HEK293T (cell line): Measurements from ENCODE around the gene EXOC6B.

Experiments used
- ARNT ChIP-seq: fragments of 450-650 bp; IDR thresholded peaks from 2 replicates; pipeline ENCODE4 v1.6.1; 2017; ENCODE audit warnings: mild to moderate bottlenecking
- BHLHE40 ChIP-seq: fragments of 450-650 bp; IDR thresholded peaks from 2 replicates; pipeline ENCODE4 v1.6.1; 2016; ENCODE audit warnings: mild to moderate bottlenecking, moderate library complexity, borderline replicate concordance
- CTBP1 ChIP-seq: fragments of 450-650 bp; IDR thresholded peaks from 2 replicates; pipeline ENCODE4 v1.6.1; 2016; ENCODE audit warnings: borderline replicate concordance
- ELF4 ChIP-seq: fragments of 450-650 bp; IDR thresholded peaks from 2 replicates; pipeline ENCODE4 v1.6.1; 2017; ENCODE audit warnings: antibody characterized with exemption
- FOXA1 ChIP-seq: fragments of 450-650 bp; IDR thresholded peaks from 2 replicates; pipeline ENCODE4 v1.6.1; 2016; ENCODE audit warnings: mild to moderate bottlenecking
- FOXK2 ChIP-seq: fragments of 450-650 bp; IDR thresholded peaks from 2 replicates; pipeline ENCODE4 v1.6.1; 2016; ENCODE audit warnings: mild to moderate bottlenecking
- FOXM1 ChIP-seq: fragments of 450-650 bp; IDR thresholded peaks from 2 replicates; pipeline ENCODE4 v1.6.1; 2017; ENCODE audit warnings: mild to moderate bottlenecking, borderline replicate concordance
- HDGF ChIP-seq: fragments of 450-650 bp; IDR thresholded peaks from 2 replicates; pipeline ENCODE4 v1.6.1; 2017; ENCODE audit warnings: antibody characterized with exemption, borderline replicate concordance
- L3MBTL2 ChIP-seq: fragments of 450-650 bp; conservative IDR thresholded peaks from 2 replicates; pipeline ENCODE4 v1.6.1; 2016; ENCODE audit warnings: mild to moderate bottlenecking
- NFRKB ChIP-seq: fragments of 450-650 bp; IDR thresholded peaks from 2 replicates; pipeline ENCODE4 v1.6.1; 2016; ENCODE audit warnings: mild to moderate bottlenecking, moderate library complexity
- SP1 ChIP-seq: fragments of 450-650 bp; IDR thresholded peaks from 2 replicates; pipeline ENCODE4 v1.6.1; 2017
- SUZ12 ChIP-seq: fragments of 450-650 bp; IDR thresholded peaks from 2 replicates; pipeline ENCODE4 v1.6.1; 2016; ENCODE audit warnings: mild to moderate bottlenecking
- TF ChIP-seq, protein P1 (sequence below): fragments of 450-650 bp; IDR thresholded peaks from 2 replicates; pipeline ENCODE4 v1.6.1; 2016

- TF ChIP-seq SP1, result no peak
- no peak for TF ChIP-seq ELF4
- TF ChIP-seq FOXM1, result no peak
- no peak for TF ChIP-seq HDGF
- TF ChIP-seq L3MBTL2, result no peak
- no peak for TF ChIP-seq FOXK2
- TF ChIP-seq, protein P1, sequence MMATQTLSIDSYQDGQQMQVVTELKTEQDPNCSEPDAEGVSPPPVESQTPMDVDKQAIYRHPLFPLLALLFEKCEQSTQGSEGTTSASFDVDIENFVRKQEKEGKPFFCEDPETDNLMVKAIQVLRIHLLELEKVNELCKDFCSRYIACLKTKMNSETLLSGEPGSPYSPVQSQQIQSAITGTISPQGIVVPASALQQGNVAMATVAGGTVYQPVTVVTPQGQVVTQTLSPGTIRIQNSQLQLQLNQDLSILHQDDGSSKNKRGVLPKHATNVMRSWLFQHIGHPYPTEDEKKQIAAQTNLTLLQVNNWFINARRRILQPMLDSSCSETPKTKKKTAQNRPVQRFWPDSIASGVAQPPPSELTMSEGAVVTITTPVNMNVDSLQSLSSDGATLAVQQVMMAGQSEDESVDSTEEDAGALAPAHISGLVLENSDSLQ, result no peak
- TF ChIP-seq CTBP1, result no peak
- no peak for TF ChIP-seq SUZ12
- no peak for TF ChIP-seq BHLHE40
- no peak for TF ChIP-seq NFRKB
- TF ChIP-seq ARNT, result no peak
- TF ChIP-seq FOXA1, result no peak
Measured at GRCh38 chr2:72126186-72127100, 699.4 kb downstream of the EXOC6B start.
